ENCODE data around the gene MBOAT2.
"Not testable (repeated sequence)": the region's sequence is repeated elsewhere in the genome, so short reads cannot be mapped to it uniquely, and the experiment has no call there.

The MBOAT2 gene

DNA sequence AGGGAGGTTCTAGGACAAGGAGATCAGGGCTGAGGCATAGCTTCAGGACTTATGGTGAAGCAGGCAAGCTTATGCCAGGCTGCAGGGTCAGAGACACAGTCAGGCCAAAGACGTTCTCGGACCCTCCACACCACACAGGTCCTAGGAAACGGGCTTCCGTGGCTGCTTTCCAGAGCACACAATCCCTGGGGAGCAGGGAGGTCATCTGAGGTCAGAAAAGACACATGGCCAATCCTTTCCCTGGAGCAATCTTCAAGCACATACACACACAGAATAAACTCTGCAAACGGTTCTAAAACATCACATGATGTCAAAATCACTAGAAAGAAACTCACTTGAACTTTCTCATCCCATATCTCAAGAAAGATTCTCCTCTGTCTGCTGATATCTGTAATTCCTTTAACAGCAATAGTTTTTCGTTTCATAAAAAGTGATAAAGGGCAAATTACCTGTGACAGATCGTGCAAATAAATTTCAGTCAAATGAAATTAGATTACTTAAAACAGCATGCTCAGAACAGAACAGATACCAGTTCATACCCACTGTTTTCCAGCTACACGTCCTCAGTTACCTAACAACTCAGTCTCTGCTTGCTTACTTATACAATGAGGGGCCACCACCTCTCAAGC is 63.9 kb downstream of the MBOAT2 start:
- no peak for DNase-seq

DNA sequence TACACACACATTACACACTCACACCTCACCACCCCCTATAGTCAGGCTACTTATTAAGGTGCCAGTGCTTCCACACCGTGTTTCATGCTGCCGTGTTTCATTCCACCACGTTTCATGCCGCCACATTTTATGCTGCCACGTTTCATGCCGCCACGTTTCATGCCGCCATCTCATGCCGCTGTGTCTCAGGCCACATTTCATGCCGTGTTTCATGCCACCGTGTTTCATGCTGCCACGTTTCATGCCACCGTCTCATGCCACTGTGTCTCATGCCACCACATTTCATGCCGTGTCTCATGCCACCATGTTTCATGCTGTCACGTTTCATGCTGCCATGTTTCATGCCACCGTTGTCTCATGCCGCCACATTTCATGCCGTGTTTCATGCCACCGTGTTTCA is 65.1 kb downstream of the MBOAT2 start:
- no peak for DNase-seq

DNA sequence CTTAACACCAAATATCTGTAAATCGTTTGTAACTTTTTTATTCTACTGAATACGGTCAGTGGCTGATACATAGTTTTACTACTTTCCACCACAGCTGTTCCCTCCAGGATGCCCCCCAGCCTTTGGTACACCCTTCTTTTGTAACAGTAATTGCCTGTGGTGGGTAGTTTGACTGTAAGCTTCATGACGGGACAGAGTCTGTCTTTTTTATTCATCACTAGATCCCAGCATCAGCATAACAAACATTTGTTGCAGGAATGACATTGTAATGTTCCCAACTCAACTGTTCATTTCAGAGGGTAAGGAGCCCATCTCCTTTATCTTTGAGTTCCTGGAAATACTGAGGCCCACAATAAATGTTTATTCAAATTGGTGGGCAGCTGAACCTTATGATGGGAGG is 67.5 kb downstream of the MBOAT2 start:
- no peak for DNase-seq

DNA sequence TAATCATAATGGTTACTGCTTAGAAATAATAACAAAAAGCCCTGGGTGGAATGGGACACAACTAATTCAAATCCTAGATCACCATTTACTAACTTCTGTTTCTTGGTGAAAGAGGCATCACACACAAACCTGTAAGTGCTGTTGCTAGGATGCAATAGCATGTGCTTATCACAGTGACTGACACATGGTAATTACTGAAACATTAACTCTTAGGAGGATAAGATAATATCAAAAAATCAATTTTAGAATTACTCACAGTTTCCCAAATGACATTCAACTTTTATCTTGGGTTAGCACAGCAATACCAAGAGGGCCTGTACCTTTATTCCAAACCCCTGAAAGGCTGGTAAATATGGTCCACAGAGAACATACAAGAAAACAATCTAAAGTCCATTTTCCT is 69.1 kb downstream of the MBOAT2 start:
- DNase-seq, result no peak

DNA sequence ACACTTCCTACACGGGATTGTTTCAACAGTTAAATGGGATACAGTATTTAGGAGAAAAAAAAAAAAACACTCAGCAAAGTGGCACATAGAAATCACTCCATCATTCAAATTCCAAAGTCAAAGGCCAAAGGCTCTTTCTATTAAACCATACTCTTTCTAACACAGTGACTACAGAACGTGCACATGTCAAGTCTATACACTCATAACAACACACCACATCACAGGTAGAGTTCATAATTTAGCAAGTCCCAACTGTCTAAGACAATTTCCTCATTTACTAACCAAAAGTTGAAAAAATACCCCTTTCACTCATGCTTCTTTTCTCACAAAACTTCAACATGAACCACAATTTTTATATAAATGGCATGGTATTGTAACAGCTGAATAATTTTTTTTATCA is 70.8 kb downstream of the MBOAT2 start:
- DNase-seq, result no peak

DNA sequence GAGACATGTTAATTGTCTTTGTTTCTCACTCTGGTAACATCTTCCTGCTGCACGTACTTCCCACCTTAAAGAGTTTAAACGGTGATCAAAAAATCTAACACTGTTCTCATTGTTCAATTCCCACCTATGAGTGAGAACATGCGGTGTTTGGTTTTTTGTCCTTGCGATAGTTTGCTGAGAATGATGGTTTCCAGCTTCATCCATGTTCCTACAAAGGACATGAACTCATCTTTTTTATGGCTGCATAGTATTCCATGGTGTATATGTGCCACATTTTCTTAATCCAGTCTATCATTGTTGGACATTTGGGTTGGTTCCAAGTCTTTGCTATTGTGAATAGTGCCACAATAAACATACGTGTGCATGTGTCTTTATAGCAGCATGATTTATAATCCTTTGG is 73.3 kb downstream of the MBOAT2 start:
- not testable (repeated sequence) for DNase-seq

DNA sequence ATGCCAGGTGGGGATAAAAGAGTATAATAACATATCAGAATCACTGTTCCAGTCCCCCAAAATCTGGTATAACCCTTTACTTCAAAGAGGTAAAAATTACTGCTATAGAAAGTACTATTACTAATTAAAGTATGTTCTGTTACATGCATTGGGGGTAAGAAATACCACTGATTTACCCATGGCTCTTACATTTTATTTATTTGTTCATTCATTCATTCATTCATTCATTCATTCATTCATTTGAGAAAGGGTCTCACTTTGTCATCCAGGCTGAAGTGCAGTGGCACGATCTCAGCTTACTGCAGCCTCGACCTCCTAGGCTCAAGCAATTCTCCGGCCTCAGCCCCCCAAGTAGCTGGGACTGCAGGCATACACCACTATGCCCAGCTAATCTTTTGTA is 74.4 kb downstream of the MBOAT2 start:
- no peak for DNase-seq

DNA sequence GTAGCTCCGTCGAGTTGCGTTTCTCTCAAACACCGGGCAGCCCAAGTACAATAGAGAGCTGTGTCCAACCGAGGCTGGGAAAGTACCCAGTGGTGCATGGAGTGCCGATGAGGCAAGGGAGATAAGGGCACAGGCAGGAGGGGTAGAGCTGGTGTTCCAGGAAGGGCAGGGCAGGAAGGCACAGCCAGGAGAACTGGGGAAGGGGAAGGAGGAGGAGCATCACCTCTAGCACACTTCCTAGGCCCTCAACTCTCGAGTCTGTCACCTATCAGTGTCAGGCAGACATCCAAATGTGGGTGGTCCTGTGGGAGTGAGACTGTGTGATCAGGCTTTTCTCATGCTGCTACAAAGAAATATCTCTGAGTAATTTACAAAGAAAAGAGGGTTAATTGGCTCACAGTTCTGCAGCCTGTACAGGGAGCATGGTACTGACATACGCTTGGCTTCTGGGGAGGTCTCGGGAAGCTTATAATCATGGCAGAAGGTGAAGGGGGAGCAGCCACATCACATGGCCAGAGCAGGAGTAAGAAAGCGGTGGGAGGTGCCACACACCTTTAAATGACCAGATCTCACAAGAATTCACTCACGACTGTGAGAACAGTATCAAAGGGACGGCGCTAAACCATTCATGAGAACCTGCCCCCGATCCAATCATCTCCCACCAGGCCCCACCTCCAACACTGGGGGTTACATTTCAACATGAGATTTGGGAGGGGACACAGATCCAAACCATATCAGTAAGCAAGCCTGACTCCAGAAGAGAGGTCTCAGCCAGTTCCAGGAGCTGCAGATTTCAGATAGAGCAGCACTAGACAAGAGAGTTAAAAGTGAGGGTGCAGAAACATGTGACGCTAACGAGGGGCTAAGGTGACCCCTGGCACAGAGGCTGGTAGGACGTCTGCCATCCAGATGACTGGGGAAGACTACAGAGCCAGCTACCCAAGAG is 75.7 kb downstream of the MBOAT2 start:
- no peak for DNase-seq

DNA sequence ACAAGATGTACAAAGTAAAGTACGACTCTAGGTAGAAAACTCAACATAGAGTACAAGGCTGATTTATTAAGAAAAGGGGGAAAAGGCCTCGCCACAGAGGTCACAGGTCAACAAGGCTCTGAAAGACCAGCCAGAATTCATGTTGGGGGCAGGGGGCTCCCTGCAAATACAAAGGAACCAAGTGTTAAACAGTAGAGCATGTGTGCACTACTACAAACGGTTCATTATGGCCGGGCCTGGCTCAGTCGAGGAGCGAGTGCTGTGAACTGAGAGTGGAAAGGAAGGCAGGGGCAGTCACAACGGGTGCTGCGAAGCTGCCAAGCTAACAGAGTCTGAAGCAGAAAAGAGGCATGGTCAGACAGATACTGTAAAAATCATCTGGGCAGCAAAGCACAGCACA is 77.1 kb downstream of the MBOAT2 start:
- DNase-seq, result no peak

DNA sequence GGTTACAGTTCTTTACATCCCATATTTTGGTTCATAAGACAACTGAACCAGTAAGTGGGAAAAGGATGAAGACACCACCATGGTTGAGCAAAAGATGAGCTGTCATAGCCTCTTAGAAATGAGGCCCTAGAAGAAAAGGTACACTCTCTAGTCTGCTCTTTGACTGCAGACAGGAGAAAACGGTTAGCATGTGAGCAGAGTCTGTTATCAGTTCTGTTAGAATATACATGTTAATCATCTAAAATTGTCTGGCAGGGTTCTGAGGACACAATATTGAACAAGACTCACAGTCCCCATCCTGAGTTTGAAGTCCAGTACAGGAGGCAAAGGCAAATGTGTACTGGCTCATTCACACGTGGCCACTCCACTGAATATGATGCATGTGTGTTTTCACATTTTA is 78.1 kb downstream of the MBOAT2 start:
- DNase-seq, result no peak

DNA sequence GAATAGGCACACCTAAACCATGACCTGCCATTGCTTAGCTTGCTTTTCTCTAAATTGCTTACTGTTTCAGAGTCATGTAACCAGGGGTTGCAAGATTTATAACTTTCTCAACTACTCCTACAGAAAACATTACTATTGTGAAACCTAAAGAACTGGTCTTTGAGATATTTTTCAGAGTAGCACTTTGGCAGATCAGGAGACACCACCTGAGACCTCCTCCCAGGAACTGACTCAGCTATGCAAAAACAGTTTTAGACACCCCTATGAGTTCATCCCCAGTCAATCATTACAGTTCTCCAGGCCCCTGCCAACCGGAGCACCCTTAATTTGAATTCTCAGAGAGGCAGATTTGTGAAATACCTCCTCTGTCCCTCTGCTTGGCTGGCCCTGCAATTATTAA is 80.3 kb downstream of the MBOAT2 start:
- no peak for DNase-seq

DNA sequence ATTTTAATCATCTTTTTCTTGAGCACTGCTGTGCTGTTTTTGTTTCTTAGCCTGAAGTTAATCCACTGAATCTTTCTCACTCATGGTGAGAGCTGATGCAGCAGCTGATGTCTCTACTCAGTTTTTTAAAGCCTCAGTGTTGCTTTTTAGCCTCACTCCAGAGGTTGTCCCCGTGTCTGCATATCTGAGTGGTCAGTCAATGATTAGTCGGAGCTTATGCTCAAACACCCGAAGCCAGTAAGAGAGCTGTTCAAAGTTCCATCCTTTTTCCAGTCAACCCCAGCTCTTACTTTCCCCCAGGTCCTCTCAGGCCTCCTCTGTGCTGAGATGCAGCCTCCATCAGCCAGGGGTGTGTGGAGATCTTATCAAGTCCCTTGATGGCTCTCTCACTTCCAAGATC is 81.1 kb downstream of the MBOAT2 start:
- no peak for DNase-seq

DNA sequence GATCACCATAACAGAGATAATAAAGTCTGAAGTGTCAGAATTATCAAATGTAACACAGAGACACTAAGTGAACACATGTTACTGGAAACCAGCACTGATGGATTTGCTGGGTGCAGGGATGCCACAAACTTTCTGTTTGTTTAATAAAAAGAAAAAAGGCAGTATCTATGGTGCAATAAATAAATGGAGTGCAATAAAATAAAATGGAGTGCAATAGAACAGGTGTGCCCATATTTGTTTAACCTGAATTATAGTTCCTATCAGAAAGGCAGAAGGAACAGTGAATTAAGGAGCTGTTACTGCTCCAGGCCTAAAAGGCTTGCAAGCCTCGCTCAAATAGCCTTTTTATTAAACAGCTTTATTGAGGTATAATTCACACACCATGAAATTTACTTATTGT is 85.1 kb downstream of the MBOAT2 start:
- DNase-seq, result no peak

DNA sequence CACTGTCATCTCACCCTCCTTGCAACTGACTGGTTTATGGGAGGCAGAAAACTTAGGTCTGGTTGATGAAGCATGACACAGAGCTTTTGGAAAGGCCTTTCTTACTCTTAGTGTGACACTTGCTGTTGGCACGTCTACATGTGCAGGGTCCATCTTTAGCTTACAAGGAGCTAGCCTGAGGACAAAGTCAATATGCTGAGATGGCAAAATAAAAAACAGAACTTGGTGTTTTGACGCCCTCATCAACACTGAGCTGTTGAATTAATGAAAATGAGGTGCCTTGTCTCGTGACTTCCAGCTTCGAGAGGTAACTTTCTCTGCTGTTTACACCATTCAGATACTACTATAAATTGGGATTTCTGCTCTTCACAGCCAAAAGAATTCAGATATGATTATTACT is 87.5 kb downstream of the MBOAT2 start:
- DNase-seq, result no peak

DNA sequence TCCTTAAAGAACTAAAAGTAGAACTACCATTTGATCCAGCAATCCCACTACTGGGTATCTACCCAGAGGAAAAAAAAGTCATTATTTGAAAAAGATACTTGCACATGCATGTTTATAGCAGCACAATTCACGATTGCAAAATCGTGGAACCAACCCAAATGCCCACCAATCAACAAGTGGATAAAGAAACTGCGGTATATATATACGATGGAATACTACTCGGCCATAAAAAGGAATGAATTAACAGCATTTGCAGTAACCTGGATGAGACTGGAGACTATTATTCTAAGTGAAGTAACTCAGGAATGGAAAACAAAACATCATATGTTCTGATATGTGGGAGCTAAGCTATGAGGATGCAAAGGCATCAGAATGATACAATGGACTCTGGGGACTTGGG is 89.7 kb downstream of the MBOAT2 start:
- DNase-seq, result not testable (repeated sequence)

DNA sequence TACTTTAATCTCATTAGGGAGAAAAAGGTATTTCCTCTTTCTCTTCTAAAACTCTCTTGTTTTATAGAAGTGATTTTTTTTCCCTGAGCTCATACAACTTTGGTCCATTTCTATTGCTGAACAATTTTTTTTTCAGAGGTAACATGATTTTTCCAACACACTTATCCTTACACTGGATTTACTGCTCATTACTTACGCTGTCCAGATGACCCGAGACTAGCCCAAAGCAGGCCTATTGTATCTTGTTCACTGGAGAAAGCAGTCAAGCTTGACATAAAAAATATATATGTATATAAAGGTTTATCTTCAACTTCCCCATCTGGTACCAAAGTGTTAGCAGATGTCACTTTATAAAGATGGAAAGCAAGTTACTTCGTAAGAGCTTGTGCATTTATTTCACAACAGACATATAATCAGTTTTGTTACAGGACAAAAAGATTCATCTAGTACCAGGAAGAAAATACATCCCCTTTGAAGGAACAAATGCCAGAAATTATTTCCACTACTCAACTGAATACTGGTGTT is 95.7 kb downstream of the MBOAT2 start:
- no peak for DNase-seq

DNA sequence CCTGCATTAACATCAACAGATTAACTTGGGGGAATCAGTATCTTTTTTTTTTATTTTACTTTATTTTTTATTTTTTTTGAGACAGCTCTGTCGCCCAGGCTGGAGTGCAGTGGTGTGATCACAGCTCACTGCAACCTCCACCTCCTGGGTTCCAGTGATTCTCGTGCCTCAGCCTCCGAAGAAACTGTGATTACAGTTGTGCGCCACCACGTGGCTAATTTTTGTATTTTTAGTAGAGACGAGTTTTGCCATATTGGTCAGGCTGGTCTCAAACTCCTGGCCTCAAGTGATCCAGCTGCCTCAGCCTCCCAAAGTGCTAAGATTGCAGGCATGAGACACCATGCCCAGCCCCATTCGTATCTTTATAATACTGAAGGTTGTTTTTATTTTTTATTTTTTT is 99.6 kb downstream of the MBOAT2 start:
- not testable (repeated sequence) for DNase-seq

DNA sequence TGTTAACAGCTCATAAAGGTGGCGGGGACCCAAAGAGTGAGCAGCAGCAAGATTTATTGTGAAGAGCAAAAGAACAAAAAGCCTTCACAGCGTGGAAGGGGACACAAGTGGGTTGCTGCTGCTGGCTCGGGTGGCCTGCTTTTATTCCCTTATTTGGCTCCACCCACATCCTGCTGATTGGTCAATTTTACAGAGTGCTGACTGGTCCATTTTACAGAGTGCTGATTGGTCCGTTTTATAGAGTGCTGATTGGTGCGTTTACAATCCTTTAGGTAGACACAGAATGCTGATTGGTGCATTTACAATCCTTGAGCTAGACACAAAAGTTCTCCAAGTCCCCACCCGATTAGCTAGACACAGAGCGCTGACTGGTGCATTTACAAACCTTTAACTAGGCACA is 100.7 kb downstream of the MBOAT2 start:
- not testable (repeated sequence) for DNase-seq

DNA sequence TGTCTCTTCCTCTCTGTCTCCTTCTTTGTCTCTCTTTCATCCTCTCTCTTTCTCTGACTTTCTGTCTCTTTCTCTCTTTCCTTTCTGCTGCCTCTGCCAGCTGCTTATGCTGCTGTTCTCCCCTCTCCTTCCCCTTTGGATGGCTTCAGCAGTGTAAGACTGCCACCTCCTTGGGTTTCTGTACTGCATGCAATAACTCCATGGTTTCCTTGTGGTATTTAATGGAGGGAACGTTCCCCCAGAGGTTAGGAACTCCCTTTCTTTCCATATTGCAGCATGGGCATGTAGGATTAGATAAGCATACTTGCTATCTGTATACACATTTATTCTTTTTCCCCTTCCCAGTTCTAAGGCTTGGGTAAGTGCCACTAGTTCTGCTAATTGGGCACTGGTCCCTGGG is 106.3 kb downstream of the MBOAT2 start:
- peak; percentile 14 for DNase-seq

DNA sequence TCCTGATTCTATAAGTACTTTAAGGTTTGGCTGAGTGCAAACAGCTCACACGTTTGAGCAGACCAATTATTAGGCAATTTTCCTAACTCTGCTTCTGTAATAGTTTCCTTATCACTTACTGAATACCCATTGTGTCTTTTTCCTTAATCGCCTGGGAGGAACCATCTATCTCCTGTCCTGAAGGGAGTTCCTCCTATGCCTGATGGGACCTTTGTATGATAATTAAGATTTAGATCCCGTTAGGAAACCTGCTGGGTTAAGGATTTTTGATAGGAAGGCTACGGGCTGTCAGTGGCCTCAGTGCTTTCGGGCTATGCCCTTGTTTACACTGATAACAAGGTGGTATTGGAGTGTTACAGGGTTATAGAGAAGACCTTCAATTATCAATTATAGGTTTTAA is 106.8 kb downstream of the MBOAT2 start:
- not testable (repeated sequence) for DNase-seq

DNA sequence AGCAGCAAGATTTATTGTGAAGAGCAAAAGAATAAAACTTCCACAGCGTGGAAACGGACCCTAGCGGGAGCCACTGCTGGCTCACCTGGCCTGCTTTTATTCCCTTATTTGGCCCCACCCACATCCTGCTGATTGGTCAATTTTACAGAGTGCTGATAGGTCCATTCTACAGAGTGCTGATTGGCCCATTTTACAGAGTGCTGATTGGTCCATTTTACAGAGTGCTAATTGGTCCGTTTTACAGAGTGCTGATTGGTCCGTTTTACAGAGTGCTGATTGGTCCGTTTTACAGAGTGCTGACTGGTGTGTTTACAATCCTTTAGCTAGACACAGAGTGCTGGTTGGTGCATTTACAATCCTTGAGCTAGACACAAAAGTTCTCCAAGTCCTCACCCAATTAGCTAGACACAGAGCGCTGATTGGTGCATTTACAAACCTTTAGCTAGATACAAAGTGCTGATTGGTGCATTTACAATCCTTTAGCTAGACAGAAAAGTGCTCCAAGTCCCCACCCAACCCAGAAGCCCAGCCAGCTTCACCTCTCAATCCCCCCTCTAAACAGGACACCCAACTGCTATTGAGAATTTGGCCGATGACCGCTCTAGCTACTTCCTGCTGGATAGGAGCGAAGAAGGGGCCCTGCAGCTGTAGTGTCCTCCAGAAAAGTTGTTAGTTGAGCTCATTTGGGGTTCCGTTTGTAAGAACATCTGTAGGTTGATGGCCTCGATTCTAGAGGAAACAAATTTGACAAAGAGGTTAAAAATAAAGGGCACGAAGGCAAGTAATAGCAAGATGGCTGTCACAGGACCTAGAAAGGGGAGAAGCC is 108.2 kb downstream of the MBOAT2 start:
- not testable (repeated sequence) for DNase-seq

DNA sequence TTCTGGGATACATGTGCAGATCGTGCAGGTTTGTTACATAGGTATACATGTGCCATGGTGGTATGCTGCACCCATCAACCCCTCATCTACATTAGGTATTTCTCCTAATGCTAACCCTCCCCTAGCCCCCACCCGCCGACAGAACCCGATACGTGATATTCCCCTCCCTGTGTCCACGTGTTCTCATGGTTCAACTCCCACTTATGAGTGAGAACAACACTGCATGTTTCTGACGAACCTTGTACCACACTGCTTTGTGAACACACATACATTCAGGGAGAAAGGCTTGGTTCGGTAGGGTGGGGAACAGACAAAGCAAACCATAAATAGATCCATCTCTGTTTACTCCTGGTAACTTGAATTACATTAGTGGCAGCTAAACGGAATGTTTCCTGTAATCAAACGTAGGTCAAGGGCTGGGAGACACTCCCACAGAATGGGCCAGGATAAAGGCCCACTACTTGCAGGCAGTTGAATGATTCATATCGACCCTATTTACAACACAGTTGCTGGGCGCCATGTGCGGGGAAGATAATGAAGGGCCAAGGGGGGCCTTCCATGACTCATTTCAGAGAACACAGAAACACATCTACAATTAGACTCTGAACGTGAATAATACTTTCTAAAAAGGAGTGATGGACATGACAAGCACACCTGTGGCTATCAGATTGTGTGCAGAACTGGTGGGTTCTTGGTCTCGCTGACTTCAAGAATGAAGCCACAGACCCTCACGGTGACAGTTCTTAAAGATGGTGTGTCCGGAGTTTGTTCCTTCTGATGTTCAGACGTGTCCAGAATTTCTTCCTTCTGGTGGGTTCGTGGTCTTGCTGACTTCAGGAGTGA is 109.3 kb downstream of the MBOAT2 start:
- DNase-seq, result no peak
